ENCODE data around the gene RABL6.
"Not testable (repeated sequence)": the region's sequence is repeated elsewhere in the genome, so short reads cannot be mapped to it uniquely, and the experiment has no call there.

The RABL6 gene

DNA sequence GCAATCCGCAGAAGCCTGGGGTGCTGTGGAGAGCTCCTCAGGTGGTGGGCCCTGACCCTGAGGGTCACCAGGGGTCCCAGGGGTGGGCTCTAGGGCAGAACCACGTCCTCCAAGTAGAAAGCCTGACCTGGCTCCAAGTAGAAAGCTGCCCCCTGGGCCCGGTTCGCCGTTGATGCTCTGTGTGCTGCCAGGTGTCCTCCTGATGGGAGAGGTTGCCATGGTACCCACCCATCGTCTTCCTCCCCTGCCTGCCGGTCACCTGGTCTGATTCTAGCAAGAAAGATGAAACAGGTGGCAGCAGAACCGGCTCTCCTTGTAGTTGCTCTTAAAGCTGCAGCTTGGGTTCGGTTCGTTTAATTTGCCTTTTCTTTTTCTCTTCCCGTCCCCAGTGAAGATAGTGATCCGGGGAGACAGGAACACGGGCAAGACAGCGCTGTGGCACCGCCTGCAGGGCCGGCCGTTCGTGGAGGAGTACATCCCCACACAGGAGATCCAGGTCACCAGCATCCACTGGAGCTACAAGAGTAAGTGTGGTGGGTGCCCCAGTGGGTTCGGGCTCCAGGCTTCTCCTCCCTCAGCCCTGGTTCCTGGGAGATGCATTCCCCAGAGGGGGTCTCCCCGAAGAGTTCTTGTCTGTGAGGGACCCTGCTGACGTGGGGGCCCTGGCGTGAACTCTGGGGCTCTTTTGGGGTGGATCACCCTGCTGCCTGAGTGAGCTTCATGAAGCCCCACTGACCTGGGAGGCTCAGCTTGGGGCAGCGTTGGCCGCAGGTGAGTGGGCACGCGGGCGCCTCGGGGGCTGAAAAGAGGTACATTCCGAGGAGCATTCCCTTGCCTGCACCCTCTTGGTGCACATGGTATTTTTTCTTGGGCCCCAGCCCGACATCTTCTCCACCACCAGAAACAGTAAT, 15.6 kb downstream of the RABL6 start:
- no peak for DNase-seq

DNA sequence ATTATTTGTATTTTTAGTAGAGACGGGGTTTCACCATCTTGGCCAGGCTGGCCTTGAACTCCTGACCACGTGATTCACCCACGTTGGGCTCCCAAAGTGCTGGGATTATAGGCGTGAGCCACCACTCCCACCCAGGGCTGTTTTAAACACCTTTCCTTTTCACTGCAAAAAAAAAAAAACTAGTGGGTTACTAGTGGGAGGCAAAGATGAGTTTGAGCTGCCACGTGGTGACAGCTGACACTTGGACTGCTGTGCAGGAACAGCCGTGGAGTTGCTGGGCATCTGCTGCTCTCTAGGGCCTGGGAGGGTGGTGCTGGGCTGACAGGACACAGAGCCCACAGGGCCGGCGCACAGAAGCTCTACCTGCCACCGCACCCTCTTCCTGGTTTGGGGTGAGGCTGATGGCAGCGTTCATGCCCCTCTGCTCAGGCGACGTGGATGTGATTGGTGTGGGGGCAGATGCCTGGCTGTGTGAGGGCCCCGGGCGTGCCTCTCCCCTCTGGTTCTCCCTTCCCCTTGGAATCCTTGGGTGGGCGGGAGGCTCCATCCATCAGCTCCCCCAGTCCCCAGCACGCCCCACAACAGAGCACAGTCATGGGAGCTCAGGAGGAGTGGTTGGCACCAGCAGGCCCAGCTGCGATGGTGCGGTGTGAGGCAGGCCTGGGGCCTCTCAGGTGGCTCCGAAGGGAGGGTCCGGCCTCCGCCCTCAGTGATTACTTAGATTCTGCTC, 16.9 kb downstream of the RABL6 start:
- DNase-seq = no peak

DNA sequence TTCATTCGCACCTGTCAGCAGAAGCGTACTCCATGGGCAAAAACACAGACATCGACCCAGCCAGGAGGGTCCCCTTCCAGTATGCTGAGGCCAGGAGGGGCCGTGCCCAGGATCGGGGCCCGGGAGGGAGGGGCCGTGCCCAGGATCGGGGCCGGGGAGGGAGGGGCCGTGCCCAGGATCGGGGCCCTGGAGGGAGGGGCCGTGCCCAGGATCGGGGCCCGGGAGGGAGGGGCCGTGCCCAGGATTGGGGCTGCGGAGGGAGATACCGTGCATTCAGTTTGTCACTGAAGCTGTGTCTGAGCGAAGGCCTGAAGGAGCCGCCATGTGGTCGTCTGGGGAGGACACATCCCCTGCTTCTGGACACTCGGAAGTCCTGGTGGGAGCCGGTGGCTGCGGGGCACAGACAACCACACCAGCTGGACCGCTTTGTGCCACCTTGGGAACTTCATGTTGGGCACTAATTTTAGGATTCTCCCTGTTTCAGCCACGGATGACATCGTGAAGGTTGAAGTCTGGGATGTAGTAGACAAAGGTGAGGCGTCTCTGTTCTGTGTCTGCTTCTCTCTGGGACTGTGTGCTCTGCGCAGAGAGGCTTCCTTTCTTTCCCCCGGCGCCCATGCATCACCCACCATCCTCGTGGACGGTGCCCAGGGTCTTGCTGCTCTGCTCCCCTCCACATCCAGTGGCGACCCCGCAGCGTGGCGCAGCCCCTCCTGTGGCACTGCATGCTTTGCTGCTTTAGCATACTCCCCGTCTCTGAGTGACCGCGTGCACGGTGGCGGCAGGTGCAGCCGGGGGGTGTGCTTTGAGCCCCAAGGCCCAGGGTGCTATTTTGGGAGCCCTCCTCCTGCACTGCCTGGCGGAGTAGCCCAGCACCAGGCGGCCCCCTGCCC, 17.8 kb downstream of the RABL6 start:
- no peak for DNase-seq

DNA sequence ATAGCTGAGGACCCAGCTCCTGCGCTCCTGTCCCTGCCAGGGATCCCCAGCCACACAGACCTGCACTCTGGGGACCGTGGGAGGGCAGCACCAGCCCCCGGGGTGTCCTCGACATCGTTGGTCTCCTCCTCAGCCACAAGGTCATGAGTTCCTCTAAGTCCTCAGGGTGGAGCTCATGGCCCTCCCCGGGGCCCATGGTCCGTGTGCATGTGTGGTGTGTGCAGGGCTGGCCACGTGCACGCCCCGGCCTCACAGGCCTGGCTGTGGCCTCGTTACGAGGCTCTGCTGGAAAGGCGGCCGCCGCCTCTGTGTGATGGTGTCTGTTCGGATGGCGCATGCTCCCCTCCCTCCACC, 18.4 kb downstream of the RABL6 start:
- no peak for DNase-seq

DNA sequence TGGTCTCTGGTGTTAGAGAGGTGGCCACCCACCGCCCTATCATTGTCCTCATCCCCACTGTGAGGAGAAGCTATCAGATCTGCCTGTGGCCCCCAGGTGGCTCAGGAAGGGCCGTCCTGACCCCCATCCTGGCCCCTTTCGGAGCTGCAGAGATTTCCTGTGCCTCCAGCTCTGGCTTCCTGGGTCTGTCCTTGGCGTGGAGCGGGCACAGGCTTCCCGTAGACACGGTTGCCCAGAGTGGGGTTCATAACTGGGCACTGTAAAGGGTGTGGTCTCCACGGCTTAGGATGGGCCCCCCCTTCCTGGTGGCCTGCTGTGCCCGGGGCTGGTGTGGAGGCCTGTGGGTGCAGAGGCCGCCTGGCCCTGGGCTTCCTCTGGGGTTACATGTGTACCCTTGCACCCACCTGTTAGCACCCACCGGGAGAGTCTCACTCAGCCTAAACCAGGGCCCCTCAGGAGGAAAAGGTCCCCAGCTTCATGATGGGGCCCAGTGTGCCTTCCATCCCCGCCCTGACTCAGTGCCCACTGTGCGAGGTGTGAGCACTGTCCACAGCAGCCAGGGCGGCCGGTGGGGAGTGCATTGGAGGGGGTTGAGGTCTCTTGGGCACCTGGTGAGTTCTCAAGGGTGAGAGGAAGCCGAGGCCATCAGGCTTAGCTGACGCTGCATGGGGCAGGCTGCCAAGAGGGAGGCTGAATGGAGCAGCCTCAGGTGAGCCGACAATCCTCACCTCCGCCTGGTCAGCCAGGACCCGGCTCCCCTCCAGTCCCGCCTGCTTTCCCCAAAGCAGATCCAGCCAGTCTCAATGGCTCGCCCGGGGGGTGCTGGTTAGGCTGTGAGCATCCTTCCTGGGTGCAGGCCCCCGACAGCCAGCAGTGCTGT, 19.2 kb downstream of the RABL6 start:
- DNase-seq = no peak

DNA sequence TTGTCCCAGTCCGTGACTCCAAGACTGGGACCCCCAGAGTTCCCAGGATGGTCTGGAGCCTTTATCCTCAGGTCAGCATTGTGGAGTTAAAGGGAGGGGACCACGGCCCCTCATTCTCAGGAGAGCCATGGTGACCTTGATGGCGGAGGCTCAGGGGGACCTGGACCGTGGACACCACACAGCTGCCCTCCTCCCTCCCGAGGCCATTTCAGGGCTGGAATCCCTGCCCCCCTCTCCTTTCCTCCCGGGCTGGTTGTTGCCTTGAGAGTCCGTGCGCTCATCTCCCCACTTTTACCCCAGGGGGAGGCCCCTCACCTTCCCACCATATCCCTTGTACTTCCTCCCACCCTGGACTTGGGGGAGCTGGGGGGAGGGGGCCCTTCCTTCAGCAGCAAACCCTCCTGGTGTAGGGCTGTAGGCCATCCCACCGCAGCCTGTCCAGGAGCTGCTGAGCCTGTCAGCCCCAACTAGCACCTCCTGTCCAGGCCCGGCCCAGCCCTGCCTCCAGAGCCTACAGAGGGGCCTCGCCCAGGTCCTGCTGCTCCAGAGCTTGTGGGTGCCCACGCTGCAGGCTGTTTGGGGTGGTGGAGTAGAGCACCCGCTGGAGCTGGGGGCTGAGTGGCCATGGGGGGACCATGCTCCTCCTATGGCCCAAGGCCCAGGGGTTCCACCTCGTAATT, 20.2 kb downstream of the RABL6 start:
- no peak for DNase-seq

DNA sequence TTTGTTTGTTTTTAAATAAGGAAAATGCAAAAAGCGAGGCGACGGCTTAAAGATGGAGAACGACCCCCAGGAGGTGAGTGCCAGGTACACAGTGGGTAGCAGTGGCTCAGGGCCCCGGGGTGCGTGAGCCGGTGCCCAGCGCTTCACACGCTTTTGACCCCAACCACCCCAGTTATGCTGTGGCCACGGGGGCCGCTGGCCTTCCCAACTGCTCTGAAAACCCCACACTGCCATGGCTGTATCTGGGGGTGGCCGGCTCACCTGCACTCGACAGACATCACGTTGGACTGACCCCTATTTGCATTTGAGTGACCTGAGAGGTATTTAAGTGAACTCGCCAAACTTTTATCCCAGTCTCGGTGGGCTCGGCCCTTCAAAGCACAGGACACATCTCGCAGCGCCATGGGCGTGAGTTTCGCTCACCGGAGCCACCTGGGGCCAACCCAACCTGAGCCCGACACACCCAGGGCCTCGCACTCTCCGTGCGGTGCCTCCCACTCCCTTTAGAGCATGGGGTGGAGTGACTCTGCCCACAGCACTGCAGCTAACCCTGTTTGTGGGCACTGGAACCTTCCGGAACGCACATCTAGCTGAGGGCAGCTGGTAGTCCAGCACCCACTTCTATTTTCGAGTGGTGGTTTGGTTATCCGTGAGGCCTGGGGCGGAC, 20.9 kb downstream of the RABL6 start:
- DNase-seq = no peak

DNA sequence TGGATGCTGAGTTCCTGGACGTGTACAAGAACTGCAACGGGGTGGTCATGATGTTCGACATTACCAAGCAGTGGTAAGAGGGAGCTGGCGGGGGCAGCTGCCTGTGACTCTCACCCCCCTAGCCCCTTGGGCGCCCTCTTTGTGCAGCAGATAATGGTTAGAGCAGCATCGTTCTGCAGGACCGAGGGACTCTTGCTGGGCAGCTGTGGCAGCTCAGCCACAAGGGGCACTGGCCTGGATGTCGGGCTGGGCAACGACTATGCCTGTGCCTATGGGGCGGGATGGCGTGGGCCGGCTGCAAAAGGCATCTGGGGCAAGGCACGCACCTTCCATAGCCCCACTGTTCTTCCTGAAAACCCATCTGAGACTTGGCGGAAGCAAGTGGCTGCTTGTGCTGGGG, 21.7 kb downstream of the RABL6 start:
- DNase-seq = no peak

DNA sequence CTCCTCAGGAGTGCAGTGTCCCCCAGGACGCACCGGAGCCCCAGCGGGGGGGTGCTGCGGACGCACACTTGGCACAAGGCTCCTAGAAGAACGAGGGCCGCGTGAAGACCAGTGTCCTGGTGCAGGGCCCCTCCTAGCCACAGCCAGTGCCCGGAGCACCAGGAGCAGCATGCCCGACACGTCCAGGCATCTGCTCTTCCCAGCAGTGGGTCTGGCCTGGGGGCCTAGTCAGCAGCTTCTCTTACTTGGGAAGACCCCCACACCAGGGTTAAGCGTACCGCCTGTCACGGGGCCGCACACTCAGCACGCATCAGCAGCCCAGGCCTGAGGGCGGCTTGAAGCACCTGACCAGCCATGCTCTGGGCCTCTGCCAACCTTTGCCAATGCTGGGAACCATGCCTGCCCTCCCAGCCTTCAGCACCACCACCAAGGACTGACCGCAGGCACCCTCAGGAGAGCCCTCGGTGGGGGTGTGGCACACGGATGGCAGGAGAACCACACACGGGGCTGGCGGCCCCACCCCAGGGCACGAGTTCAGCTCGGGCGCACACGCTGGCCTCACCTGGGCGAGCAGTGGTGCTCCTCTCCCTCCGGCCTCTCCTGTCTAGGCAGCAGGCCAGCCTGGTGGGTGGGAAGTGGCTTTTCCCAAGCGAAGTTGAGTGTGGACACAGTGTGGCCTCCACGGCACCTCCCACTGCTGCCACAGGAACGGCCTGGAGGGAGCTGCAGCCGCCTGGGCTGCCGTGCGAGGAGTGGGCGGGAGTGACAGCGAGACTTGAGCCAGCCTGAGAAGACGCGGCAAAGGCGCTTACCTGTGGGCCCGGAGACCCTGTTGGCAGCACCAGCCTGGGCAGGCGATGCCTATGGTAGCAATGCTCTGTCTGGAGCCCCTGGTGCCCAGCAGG, 22.5 kb downstream of the RABL6 start:
- no peak for DNase-seq

DNA sequence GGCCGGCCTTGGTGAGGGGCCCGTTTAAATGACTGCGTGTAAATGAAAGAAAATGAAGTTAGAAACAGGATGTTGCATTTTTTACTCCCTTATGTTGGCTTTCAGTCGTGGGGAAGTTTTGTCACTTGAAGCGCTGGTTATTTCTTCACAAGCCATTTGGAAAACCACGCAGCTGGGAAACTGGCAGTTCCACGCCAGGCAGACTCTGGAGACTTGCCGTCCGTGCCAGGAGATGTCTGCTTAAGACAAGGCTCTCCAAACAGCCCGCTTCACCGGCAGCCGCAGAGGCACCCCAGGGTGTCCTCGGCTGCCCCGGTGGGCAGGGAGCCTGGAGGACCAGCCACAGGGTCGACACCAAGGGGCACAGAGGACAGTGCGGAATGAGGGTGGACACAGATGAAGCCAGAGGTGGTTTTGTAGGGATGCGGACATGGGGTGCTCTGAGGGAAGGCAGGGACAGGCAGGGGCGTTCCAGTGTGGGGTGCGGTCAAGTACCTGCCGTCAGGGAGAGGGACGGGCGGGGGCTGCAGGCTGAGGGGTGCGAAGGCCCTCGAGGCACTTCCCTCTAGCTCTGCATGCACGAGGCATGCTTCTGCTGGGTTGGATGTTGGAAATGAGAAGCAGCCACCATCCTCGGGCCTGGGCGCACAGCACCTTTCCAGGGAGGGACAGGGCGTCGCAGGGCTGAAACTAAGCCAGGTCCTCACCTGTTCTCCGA, 23.4 kb downstream of the RABL6 start:
- no peak for DNase-seq

DNA sequence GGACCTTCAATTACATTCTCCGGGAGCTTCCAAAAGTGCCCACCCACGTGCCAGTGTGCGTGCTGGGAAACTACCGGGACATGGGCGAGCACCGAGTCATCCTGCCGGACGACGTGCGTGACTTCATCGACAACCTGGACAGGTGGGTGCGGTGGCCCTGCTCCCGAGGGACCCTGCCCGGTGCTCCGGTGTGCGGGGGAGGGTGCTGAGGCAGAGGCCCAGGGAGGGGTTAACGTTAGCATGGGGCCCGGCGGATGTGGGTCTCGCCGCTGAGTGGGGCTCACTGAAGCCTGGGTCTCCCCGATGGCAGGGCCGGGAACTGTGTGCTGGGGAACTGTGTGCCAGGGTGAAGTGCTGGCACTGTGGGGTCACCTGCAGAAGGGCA, 24.0 kb downstream of the RABL6 start:
- DNase-seq = no peak

DNA sequence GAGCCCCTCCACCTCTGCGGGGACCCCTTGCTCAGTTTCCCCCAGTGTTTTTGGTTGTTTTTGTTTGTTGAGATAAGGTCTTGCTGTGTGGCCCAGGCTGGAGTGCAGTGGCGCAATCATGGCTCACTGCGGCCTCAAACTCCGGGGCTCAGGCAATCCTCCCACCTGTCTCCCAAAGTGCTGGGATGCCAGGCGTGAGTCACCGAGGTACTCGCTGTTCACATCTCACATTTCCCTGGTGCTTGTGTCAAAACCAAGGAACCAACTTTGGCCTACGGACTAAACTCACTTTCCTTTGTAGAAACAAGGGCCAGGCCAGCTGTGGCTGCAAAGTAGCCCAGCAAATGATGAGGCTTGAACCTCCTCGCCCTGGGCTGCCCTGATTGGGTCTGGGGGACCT, 24.8 kb downstream of the RABL6 start:
- DNase-seq = no peak

DNA sequence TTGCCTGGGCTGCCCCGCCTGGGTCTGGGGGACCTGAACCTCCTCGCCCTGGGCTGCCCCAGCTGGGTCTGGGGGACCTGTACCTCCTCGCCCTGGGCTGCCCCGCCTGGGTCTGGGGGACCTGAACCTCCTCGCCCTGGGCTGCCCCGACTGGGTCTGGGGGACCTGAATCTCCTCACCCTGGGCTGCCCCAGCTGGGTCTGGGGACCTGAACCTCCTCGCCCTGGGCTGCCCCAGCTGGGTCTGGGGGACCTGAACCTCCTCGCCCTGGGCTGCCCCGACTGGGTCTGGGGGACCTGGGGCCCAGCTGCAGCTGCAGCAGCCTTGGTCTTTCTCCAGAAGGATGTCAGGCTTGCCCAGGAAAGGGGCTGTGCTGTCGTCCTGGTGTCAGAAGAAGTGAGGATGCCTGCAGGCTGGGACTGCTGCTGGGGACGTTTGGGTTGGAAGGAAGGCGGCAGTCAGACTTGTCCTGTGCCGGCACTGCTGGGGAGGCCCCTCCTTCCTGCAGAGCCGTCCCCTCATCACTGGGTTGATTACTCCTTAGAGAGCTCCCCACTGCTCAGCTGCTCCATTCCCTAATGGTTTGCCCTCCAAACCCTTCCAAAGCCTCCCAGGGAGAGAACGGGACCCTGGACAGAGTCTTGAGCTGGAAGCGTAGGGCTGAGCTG, 25.8 kb downstream of the RABL6 start:
- not testable (repeated sequence) for DNase-seq

DNA sequence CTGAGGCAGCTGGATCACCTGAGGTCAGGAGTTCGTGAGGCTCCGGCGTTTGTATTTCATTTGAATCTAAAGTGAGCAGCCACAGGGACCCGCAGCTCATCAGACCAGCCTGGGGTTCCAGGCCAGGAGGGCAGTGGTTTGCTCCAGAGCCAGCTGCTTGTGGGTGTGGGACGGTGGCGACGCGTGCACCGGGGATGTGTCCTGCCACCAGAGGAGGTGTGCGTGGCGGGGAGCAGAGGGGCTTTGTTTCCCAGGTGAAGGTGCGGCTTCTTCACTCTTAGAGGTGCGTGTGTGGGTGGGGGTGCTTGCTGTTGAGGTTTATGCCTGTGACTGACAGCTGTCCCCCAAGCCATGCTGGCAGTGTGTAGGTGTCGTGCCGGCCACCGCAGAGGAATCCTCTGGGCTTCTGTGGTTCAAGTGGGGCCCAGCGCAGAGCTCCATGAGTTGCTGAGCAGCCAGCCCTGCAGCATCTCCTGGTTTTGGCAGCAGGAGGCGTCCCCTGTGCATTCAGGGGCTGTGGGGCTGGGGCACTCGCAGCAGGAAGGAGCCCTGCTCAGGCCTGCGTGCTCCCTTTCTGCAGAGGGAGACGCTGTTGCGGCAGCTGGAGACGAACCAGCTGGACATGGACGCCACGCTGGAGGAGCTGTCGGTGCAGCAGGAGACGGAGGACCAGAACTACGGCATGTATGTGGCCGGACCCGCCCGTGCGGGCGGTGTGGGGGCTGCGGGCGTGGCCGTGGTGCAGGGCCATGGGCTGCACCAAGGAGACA, 27.6 kb downstream of the RABL6 start:
- no peak for DNase-seq

DNA sequence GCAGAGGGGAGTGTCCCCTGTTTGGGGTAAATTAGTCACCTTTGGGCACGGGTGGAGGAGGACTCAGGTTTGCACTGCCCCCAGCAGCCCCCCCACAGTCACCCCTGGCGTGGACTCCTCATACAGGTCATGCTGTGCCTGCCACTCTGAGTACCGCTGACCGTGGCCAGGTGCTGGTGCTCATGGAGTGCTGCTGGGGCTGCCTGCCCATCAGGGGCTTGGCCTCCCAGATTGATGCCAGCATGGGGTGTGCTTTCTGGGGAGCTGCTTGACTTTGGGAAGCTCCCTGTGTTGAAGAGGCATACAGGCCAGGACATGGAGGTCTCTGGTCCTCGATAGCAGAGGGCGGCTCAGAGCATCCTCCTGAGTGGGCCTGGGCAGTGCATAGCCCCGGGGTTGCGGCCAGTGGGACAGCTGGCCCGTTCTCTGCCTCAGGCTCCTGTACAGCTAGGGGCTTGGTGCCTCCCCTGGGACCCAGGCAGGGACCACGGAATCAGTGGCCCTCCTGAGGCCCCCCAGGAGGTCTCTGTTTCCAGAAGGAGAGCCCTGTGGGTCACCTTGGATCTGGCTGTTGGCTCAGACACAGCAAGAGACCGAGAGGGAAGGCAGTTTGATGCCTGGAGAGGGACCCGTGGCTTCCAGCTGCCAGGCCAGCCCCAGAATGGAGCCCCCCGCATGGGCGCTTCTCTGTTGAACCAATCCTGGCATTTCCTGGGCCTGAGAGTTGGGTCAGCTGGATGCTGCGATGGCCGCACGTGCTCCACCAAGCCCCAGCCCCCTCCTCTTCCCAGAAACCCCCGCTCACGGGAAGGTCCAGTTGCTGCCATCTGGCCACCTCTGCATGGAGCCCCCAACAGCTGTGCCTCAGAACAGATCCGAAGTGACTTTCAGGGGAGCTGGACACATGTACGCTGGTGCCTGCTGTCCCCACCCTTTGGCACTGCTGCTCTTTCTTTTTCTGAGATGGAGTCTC, 28.5 kb downstream of the RABL6 start:
- no peak for DNase-seq

DNA sequence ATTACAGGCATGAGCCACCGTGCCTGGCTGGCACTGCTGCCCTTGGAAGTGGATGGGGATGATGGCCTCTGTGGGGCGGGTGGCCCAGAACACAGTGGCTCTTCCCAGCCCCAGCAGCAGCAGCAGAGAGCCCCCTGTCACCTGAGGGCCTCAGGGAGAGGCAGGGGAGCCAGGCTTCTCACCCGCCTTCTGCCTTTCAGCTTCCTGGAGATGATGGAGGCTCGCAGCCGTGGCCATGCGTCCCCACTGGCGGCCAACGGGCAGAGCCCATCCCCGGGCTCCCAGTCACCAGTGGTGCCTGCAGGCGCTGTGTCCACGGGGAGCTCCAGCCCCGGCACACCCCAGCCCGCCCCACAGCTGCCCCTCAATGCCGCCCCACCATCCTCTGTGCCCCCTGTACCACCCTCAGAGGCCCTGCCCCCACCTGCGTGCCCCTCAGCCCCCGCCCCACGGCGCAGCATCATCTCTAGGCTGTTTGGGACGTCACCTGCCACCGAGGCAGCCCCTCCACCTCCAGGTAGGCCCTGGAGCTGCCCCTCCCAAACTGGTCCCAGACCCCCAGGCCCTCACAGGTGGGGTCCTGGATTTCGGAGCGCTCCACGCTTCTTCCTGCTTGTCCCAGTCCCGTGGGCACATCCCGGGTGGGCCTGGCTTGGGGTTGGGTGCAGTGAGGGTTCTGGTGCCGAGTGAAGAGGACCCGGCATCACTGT, 29.6 kb downstream of the RABL6 start:
- no peak for DNase-seq
